Endodermal cell (in vitro differentiated cells): ENCODE data around the gene GLG1. TPM values are rescaled to one million over a fixed set of nuclear protein-coding genes. Genes with fewer than 3 reads are reported as not detected.
"Not testable (repeated sequence)": the region's sequence is repeated elsewhere in the genome, so short reads cannot be mapped to it uniquely, and the experiment has no call there.

Experiments
- DNase-seq: peaks from one replicate; pipeline ENCODE4 v3.0.0-alpha.2; 2017
- H3K27ac ChIP-seq: 2 replicates; pipeline ENCODE4 v1.5.1; 2013; ENCODE audit warnings: mild to moderate bottlenecking, low read depth, low read length, moderate library complexity
- H3K27me3 ChIP-seq: 2 replicates; pipeline ENCODE4 v1.6.1; 2013; ENCODE audit warnings: mild to moderate bottlenecking, low read length, moderate library complexity; ENCODE audit not compliant: insufficient read depth, control insufficient read depth, poor library complexity, severe bottlenecking
- H3K36me3 ChIP-seq: 2 replicates; pipeline ENCODE4 v1.7.0; 2013; ENCODE audit warnings: mild to moderate bottlenecking, low read length, moderate library complexity; ENCODE audit not compliant: control insufficient read depth, insufficient read depth
- H3K4me1 ChIP-seq: one replicate; pipeline ENCODE4 v1.7.0; 2013; ENCODE audit warnings: low read length; ENCODE audit not compliant: control insufficient read depth, insufficient read depth
- H3K4me3 ChIP-seq: 2 replicates; pipeline ENCODE4 v1.5.1; 2013; ENCODE audit warnings: mild to moderate bottlenecking, low read length, moderate library complexity
- H3K9ac ChIP-seq: 2 replicates; pipeline ENCODE4 v1.6.1; 2013; ENCODE audit warnings: mild to moderate bottlenecking, low read length, moderate library complexity; ENCODE audit not compliant: poor library complexity, severe bottlenecking; ENCODE audit errors: extremely low read depth
- H3K9me3 ChIP-seq: 2 replicates; pipeline ENCODE4 v1.6.1; 2013; ENCODE audit warnings: mild to moderate bottlenecking, low read length, moderate library complexity; ENCODE audit not compliant: control insufficient read depth
- H3K27ac Mint-ChIP-seq: 2 replicates; pipeline ENCODE4 v1.8.0; 2020; ENCODE audit warnings: mixed read lengths
- H3K27me3 Mint-ChIP-seq: 2 replicates; pipeline ENCODE4 v1.8.0; 2021; ENCODE audit warnings: mild to moderate bottlenecking, mixed read lengths; ENCODE audit not compliant: insufficient read depth
- H3K36me3 Mint-ChIP-seq: 2 replicates; pipeline ENCODE4 v1.8.0; 2020; ENCODE audit warnings: low read depth, mixed read lengths
- H3K4me1 Mint-ChIP-seq: 2 replicates; pipeline ENCODE4 v1.8.0; 2020; ENCODE audit warnings: mixed read lengths
- H3K4me3 Mint-ChIP-seq: 2 replicates; pipeline ENCODE4 v1.8.0; 2020; ENCODE audit warnings: mild to moderate bottlenecking, moderate library complexity, mixed read lengths
- H3K9me3 Mint-ChIP-seq: 2 replicates; pipeline ENCODE4 v1.8.0; 2020; ENCODE audit warnings: mild to moderate bottlenecking, mixed read lengths
- WGBS, 2 experiments: methylation state at CpG; one replicate each; pipeline versions ENCODE4 v1.1.5 to v1.1.7; 2013; ENCODE audit warnings: missing lambda C conversion rate in 2 of 2, mixed read lengths in 1 of 2; ENCODE audit not compliant: insufficient coverage in 1 of 2, insufficient read length in 1 of 2; 5-methylcytosine and 5-hydroxymethylcytosine counted together
- total RNA-seq, 2 donors: library from RNA; stranded (reverse); fragmentation: NEBNext Ultra II Directional in 1 of 2; extraction: Animal tissue kit (Norgen Biotek cat#: 25700) in 1 of 2; gene quantifications; 2 replicates in 1 of 2; 3 replicates in 1 of 2; pipeline ENCODE4 v1.2.1, GENCODE V29; 2021
- TF ChIP-seq, protein P1 (sequence below): fragments of 200-600 bp; sonication (generic); conservative IDR thresholded peaks from 2 replicates; pipeline ENCODE4 v1.5.0; 2021; ENCODE audit warnings: antibody characterized with exemption, mild to moderate bottlenecking

The GLG1 gene
- total RNA-seq, 2 donors from 2014 or later = 120 to 136 TPM

DNA sequence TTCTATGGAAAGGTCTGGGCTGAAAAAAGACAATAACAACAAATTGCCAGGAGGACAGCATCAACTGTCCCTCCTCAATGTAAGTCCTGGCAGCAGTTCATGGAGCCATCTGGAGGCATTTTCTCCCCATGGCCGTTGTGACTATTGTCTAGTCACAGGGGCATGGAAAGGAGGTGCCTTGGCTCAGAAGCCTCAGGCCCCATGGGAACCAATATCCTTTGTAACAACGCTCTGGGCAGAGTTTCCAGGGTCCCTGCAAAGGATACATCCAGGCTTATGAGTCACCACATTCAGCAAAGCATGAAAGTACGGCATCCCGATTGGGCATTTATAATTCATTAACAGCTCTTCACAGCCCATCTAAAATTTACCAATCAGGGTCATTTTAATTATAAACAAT lies 85.2 kb downstream of the GLG1 start:
- H3K4me3 ChIP-seq = no peak overlapping the region
- 92% methylated on average over 2 to 4 of the region's 4 CpGs for WGBS, 2 experiments
- peak; percentile 43 for DNase-seq
- H3K9me3 Mint-ChIP-seq = peaks cover 17% of the 10 kb centered on the region
- no peak overlapping the region for H3K4me3 Mint-ChIP-seq
- no peaks in the 10 kb centered on the region for H3K27me3 ChIP-seq
- H3K27ac ChIP-seq = no peak overlapping the region
- no peaks in the 10 kb centered on the region for H3K4me1 ChIP-seq
- peaks cover 27% of the 10 kb centered on the region for H3K4me1 Mint-ChIP-seq
- no peak overlapping the region for H3K9ac ChIP-seq
- peaks cover 29% of the 10 kb centered on the region for H3K36me3 Mint-ChIP-seq
- TF ChIP-seq, protein P1, sequence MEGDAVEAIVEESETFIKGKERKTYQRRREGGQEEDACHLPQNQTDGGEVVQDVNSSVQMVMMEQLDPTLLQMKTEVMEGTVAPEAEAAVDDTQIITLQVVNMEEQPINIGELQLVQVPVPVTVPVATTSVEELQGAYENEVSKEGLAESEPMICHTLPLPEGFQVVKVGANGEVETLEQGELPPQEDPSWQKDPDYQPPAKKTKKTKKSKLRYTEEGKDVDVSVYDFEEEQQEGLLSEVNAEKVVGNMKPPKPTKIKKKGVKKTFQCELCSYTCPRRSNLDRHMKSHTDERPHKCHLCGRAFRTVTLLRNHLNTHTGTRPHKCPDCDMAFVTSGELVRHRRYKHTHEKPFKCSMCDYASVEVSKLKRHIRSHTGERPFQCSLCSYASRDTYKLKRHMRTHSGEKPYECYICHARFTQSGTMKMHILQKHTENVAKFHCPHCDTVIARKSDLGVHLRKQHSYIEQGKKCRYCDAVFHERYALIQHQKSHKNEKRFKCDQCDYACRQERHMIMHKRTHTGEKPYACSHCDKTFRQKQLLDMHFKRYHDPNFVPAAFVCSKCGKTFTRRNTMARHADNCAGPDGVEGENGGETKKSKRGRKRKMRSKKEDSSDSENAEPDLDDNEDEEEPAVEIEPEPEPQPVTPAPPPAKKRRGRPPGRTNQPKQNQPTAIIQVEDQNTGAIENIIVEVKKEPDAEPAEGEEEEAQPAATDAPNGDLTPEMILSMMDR = no peak
- no peaks in the 10 kb centered on the region for H3K27me3 Mint-ChIP-seq
- H3K27ac Mint-ChIP-seq = no peak overlapping the region
- H3K36me3 ChIP-seq = peaks cover 24% of the 10 kb centered on the region
- peaks cover 17% of the 10 kb centered on the region for H3K9me3 ChIP-seq

GRCh38 chr16:74518934-74519333 lies 88.0 kb downstream of the GLG1 start:
- not testable (repeated sequence) for H3K4me1 ChIP-seq, DNase-seq, H3K4me3 Mint-ChIP-seq, H3K27me3 ChIP-seq, H3K27ac ChIP-seq, H3K27ac Mint-ChIP-seq, H3K9ac ChIP-seq, H3K27me3 Mint-ChIP-seq, H3K4me3 ChIP-seq, H3K9me3 ChIP-seq
- Mint-ChIP-seq H3K9me3 (peaks cover 11% of the 10 kb centered on the region), H3K36me3 (peaks cover 16% of the 10 kb centered on the region), H3K4me1 (peaks cover 27% of the 10 kb centered on the region)
- WGBS, 2 experiments = 100% methylated on average over 1 of the region's 1 CpG
- H3K36me3 ChIP-seq = peaks cover 10% of the 10 kb centered on the region

DNA sequence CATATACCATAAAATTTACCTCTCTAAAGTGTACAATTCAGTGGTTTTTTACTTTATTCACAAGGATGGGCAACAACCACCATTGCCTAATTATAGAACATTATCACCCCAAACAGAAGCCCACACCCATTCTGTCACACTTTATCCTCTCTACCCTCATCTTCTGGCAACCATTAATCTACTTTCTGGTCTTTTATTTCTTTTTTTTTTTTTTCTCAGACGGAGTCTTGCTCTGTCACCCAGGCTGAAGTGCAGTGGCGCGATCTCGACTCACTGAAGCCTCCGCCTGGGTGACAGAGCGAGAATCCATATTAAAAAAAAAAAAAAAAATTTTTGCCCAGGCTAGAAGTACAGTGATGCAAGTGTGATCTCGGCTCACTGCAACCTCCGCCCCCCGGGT lies 95.0 kb downstream of the GLG1 start:
- no peak overlapping the region for H3K9ac ChIP-seq
- H3K9me3 Mint-ChIP-seq = peaks cover 16% of the 10 kb centered on the region
- no peak overlapping the region for H3K27ac ChIP-seq
- TF ChIP-seq, protein P1 = no peak
- no peak for DNase-seq
- H3K4me3 Mint-ChIP-seq = no peak overlapping the region
- H3K4me1 Mint-ChIP-seq = peaks cover 11% of the 10 kb centered on the region
- peaks cover 5% of the 10 kb centered on the region for H3K4me1 ChIP-seq
- H3K27me3 ChIP-seq = no peaks in the 10 kb centered on the region
- H3K27ac Mint-ChIP-seq = no peak overlapping the region
- peaks cover 3% of the 10 kb centered on the region for H3K36me3 ChIP-seq
- no peaks in the 10 kb centered on the region for H3K27me3 Mint-ChIP-seq
- H3K36me3 Mint-ChIP-seq = peaks cover 15% of the 10 kb centered on the region
- H3K4me3 ChIP-seq = no peak overlapping the region
- 83 to 84% methylated on average over 9 of the region's 9 CpGs for WGBS, 2 experiments
- H3K9me3 ChIP-seq = peaks cover 12% of the 10 kb centered on the region

GRCh38 chr16:74505011-74505410 lies 101.9 kb downstream of the GLG1 start:
- peaks cover 32% of the 10 kb centered on the region for H3K36me3 ChIP-seq
- H3K4me3 Mint-ChIP-seq = no peak overlapping the region
- H3K27ac ChIP-seq = no peak overlapping the region
- peaks cover 5% of the 10 kb centered on the region for H3K4me1 ChIP-seq
- H3K4me3 ChIP-seq = no peak overlapping the region
- H3K9me3 Mint-ChIP-seq = no peaks in the 10 kb centered on the region
- H3K27me3 Mint-ChIP-seq = no peaks in the 10 kb centered on the region
- H3K27ac Mint-ChIP-seq = peak overlapping the region; percentile 29
- peaks cover 17% of the 10 kb centered on the region for H3K4me1 Mint-ChIP-seq
- H3K9me3 ChIP-seq = peaks cover 7% of the 10 kb centered on the region
- peaks cover 31% of the 10 kb centered on the region for H3K36me3 Mint-ChIP-seq
- no peaks in the 10 kb centered on the region for H3K27me3 ChIP-seq
- H3K9ac ChIP-seq = no peak overlapping the region
- 78 to 100% methylated on average over 1 to 2 of the region's 2 CpGs for WGBS, 2 experiments
- no peak for DNase-seq
- TF ChIP-seq, protein P1 = no peak
